ENCODE data around the gene OLFML3.

OLFML3 gene, protein sequence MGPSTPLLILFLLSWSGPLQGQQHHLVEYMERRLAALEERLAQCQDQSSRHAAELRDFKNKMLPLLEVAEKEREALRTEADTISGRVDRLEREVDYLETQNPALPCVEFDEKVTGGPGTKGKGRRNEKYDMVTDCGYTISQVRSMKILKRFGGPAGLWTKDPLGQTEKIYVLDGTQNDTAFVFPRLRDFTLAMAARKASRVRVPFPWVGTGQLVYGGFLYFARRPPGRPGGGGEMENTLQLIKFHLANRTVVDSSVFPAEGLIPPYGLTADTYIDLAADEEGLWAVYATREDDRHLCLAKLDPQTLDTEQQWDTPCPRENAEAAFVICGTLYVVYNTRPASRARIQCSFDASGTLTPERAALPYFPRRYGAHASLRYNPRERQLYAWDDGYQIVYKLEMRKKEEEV

DNA sequence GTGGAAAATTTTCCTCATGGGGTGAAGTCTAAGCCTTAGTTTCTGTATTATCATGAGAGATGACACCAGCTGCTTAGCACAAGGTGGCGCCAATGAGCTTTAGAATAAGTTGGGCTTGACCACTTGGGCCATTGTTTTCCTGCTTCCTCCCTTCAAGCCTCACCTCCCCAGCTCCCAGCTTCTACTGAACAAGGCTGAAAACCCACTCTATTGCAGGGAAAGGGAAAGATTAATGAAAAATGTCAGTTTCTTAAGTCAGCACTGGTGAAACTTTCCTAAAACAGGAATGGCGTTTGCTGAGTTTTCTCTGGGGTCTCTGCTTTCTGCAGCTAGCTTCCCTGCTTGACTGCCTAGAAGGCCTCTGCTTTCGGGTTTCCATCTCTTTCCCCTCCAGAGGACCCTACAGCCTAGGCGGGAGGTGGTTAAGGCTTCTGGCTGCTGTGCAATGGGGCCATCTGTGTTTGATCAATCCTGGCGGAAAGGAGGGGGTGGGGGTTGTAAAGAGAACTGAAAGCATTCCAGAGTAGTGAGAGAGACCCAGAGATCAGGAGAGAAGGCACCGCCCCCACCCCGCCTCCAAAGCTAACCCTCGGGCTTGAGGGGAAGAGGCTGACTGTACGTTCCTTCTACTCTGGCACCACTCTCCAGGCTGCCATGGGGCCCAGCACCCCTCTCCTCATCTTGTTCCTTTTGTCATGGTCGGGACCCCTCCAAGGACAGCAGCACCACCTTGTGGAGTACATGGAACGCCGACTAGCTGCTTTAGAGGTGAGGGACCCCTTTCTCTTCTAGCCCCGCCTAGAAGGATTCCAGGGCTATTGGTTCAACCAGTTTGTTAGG is at the start of gene OLFML3:
Gene OLFML3 (plus strand): TSS at position 612 of the 840 bp plus-strand sequence. CDS start 43 bp downstream, at position 655.
- no peaks in the 10 kb centered on the region for H3K27me3 Mint-ChIP-seq
- no peak within 1 kb of the TSS for H3K4me3 Mint-ChIP-seq

GRCh38 chr1:113929750-113930498 is 49.4 kb upstream of the OLFML3 start:
- H3K36me3 Mint-ChIP-seq: peaks cover 9% of the 10 kb centered on the region
- H3K4me3 Mint-ChIP-seq: peak overlapping the region; percentile 99
- ATAC-seq (ENCODE audit: low read depth) (peak; percentile 41), DNase-seq (ENCODE audit: low spot score in 2 of 2) (peak; percentile 71 to 73)
- peaks cover 40% of the 10 kb centered on the region for H3K4me1 Mint-ChIP-seq
- H3K9me3 Mint-ChIP-seq: no peaks in the 10 kb centered on the region
- no peaks in the 10 kb centered on the region for H3K27me3 Mint-ChIP-seq
- peak overlapping the region; percentile 99 for H3K27ac Mint-ChIP-seq

More for the DNA sequence above, at the start of gene OLFML3:
- Mint-ChIP-seq H3K4me1 (peaks cover 3% of the 10 kb centered on the region), H3K36me3 (peaks cover 5% of the 10 kb centered on the region), H3K27ac (no peak within 1 kb of the TSS), H3K9me3 (no peaks in the 10 kb centered on the region)
- ATAC-seq (ENCODE audit: low read depth) (no peak), DNase-seq (ENCODE audit: low spot score in 2 of 2) (peak in 1 of 2 donors; percentile 14)

- Mint-ChIP-seq H3K4me3 (peak overlapping the region; percentile 94), H3K36me3 (peaks cover 9% of the 10 kb centered on the region), H3K27ac (peak overlapping the region; percentile 99)
Observed at GRCh38 chr1:113930499-113931161, 48.6 kb upstream of the OLFML3 start.

DNA sequence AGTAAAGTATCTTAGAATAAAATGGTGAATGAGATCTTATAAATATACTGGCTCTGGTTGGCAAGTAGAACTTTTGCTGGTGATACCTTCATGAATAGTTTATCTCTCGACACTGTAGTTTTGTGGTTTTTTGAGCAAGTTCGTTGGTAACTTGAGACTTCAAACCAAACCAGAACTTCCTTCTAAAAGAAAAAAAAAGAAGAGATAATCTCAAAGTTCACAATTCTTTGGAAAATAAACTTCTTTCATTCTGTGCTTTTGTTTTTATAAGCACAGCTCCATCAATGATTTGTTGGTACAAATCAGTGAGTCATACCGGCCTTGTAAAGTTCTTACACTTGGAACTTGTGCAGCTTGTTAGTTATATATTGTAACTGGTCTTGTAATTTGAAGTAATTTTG is 47.8 kb upstream of the OLFML3 start:
- H3K9me3 Mint-ChIP-seq: no peaks in the 10 kb centered on the region
- H3K4me1 Mint-ChIP-seq: peaks cover 40% of the 10 kb centered on the region
- peaks cover 9% of the 10 kb centered on the region for H3K36me3 Mint-ChIP-seq
- DNase-seq (ENCODE audit: low spot score in 2 of 2) (no peak), ATAC-seq (ENCODE audit: low read depth) (no peak)
- peak overlapping the region; percentile 94 for H3K4me3 Mint-ChIP-seq
- no peaks in the 10 kb centered on the region for H3K27me3 Mint-ChIP-seq
- H3K27ac Mint-ChIP-seq: peak overlapping the region; percentile 99

More at GRCh38 chr1:113930499-113931161, 48.6 kb upstream of the OLFML3 start:
- ATAC-seq (ENCODE audit: low read depth) (peak; percentile 36), DNase-seq (ENCODE audit: low spot score in 2 of 2) (peak in 1 of 2 donors; percentile 56)
- peaks cover 40% of the 10 kb centered on the region for H3K4me1 Mint-ChIP-seq
- H3K27me3 Mint-ChIP-seq: no peaks in the 10 kb centered on the region
- H3K9me3 Mint-ChIP-seq: no peaks in the 10 kb centered on the region

DNA sequence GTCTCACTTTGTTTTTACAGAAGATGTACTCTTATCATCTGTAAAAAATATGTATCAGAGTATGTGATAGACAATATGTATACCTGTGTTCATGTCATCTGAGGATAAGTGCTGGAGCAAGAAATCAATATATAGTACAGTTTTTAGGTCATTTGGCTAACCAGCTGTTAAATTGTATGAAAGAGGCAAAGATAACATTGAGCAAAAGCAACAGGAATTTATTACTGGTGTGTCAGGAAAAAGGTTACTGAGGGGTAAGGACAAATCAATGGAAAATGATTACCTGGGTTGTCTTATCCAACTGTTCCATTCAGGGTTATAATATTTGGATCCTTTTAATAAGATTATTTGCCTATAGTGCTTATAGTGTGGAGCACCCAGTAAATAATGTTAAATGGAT is 45.3 kb upstream of the OLFML3 start:
- Mint-ChIP-seq H3K27ac (peak overlapping the region; percentile 54), H3K36me3 (peaks cover 9% of the 10 kb centered on the region)

GRCh38 chr1:113934511-113935055 is 44.7 kb upstream of the OLFML3 start:
- DNase-seq (ENCODE audit: low spot score in 2 of 2): no peak
- ATAC-seq (ENCODE audit: low read depth): no peak
- Mint-ChIP-seq H3K27ac (no peak overlapping the region), H3K9me3 (no peaks in the 10 kb centered on the region), H3K4me1 (peaks cover 47% of the 10 kb centered on the region), H3K36me3 (peaks cover 9% of the 10 kb centered on the region), H3K4me3 (no peak overlapping the region), H3K27me3 (no peaks in the 10 kb centered on the region)

More for the DNA sequence above, 45.3 kb upstream of the OLFML3 start:
- no peaks in the 10 kb centered on the region for H3K27me3 Mint-ChIP-seq
- no peak for DNase-seq (ENCODE audit: low spot score in 2 of 2)
- peaks cover 42% of the 10 kb centered on the region for H3K4me1 Mint-ChIP-seq
- no peak for ATAC-seq (ENCODE audit: low read depth)
- H3K9me3 Mint-ChIP-seq: no peaks in the 10 kb centered on the region
- no peak overlapping the region for H3K4me3 Mint-ChIP-seq

DNA sequence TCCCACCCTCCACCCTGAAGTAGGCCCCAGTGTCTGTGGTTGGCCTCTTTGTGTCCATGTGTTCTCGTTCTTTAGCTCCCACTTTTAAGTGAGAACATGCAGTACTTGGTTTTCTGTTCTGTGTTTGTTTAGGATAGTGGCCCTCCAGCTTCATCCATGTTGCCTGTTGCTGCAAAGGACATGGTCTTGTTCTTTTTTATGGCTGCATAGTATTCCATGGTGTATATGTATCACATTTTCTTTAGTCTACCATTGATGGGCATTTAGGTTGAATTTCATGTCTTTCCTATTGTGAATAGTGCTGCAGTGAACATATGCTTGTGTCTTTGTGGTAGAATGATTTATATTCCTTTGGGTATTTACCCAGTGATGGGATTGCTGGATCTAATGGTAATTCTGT is 44.1 kb upstream of the OLFML3 start:
- no peak overlapping the region for H3K27ac Mint-ChIP-seq
- peaks cover 49% of the 10 kb centered on the region for H3K4me1 Mint-ChIP-seq
- no peak overlapping the region for H3K4me3 Mint-ChIP-seq
- DNase-seq (ENCODE audit: low spot score in 2 of 2) (no peak), ATAC-seq (ENCODE audit: low read depth) (no peak)
- peaks cover 12% of the 10 kb centered on the region for H3K36me3 Mint-ChIP-seq
- H3K9me3 Mint-ChIP-seq: no peaks in the 10 kb centered on the region
- no peaks in the 10 kb centered on the region for H3K27me3 Mint-ChIP-seq

DNA sequence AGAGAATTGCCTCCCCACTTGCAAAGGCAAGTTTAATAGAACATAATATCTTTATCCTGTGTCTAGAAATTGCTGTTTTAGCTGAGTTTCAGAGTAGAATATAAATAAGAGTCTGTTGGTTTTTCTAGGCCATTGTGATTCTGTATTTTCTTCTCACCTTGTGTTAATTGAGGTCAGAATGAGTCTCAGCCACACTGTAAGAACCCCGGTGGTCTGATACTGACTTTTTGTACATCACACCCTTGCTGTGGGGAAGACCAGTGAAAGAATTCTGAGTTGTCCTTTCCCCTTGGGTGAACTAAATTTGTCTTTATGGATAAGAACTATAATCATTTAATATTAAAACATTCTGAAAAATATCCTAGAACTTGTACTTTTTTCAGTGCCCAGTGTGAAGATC is 43.3 kb upstream of the OLFML3 start:
- no peak overlapping the region for H3K27ac Mint-ChIP-seq
- H3K36me3 Mint-ChIP-seq: peaks cover 19% of the 10 kb centered on the region
- DNase-seq (ENCODE audit: low spot score in 2 of 2): no peak
- no peaks in the 10 kb centered on the region for H3K9me3 Mint-ChIP-seq
- H3K4me1 Mint-ChIP-seq: peaks cover 47% of the 10 kb centered on the region
- H3K27me3 Mint-ChIP-seq: no peaks in the 10 kb centered on the region
- no peak overlapping the region for H3K4me3 Mint-ChIP-seq
- ATAC-seq (ENCODE audit: low read depth): no peak

GRCh38 chr1:113937146-113937545 is 42.1 kb upstream of the OLFML3 start:
- peaks cover 39% of the 10 kb centered on the region for H3K4me1 Mint-ChIP-seq
- H3K9me3 Mint-ChIP-seq: no peaks in the 10 kb centered on the region
- ATAC-seq (ENCODE audit: low read depth) (no peak), DNase-seq (ENCODE audit: low spot score in 2 of 2) (no peak)
- H3K36me3 Mint-ChIP-seq: peaks cover 19% of the 10 kb centered on the region
- H3K4me3 Mint-ChIP-seq: no peak overlapping the region
- no peaks in the 10 kb centered on the region for H3K27me3 Mint-ChIP-seq
- no peak overlapping the region for H3K27ac Mint-ChIP-seq

DNA sequence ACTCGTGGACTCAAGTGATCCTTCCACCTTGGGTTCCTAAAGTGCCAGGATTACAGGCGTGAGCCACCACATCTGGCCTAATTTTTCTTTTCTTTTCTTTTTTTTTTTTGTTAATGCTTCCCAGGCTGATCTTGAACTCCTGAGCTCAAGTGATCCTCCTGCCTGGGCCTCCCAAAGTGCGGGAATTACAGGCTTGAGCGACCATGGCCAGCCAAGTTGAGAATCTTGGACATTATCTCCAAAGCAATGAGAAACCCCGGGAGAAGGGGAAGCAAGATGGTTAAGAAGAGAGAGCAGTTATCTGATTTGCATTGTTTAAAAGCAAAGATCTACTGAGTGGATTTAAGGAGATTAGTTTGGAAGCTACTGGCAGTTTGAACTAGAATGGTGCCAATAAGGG is 41.1 kb upstream of the OLFML3 start:
- Mint-ChIP-seq H3K4me3 (no peak overlapping the region), H3K27ac (peak overlapping the region; percentile 50), H3K4me1 (peaks cover 33% of the 10 kb centered on the region), H3K9me3 (no peaks in the 10 kb centered on the region), H3K27me3 (no peaks in the 10 kb centered on the region), H3K36me3 (peaks cover 19% of the 10 kb centered on the region)
- ATAC-seq (ENCODE audit: low read depth): no peak
- DNase-seq (ENCODE audit: low spot score in 2 of 2): no peak

DNA sequence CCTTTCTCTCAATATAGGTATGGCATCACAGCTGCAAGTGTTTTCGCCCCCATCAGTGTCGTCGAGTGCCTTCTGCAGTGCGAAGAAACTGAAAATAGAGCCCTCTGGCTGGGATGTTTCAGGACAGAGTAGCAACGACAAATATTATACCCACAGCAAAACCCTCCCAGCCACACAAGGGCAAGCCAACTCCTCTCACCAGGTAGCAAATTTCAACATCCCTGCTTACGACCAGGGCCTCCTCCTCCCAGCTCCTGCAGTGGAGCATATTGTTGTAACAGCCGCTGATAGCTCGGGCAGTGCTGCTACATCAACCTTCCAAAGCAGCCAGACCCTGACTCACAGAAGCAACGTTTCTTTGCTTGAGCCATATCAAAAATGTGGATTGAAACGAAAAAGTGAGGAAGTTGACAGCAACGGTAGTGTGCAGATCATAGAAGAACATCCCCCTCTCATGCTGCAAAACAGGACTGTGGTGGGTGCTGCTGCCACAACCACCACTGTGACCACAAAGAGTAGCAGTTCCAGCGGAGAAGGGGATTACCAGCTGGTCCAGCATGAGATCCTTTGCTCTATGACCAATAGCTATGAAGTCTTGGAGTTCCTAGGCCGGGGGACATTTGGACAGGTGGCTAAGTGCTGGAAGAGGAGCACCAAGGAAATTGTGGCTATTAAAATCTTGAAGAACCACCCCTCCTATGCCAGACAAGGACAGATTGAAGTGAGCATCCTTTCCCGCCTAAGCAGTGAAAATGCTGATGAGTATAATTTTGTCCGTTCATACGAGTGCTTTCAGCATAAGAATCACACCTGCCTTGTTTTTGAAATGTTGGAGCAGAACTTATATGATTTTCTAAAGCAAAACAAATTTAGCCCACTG is 38.7 kb upstream of the OLFML3 start:
- peaks cover 32% of the 10 kb centered on the region for H3K4me1 Mint-ChIP-seq
- no peaks in the 10 kb centered on the region for H3K9me3 Mint-ChIP-seq
- DNase-seq (ENCODE audit: low spot score in 2 of 2) (no peak), ATAC-seq (ENCODE audit: low read depth) (peak; percentile 59)
- no peaks in the 10 kb centered on the region for H3K27me3 Mint-ChIP-seq
- H3K27ac Mint-ChIP-seq: peak overlapping the region; percentile 45
- H3K36me3 Mint-ChIP-seq: peaks cover 26% of the 10 kb centered on the region
- no peak overlapping the region for H3K4me3 Mint-ChIP-seq

DNA sequence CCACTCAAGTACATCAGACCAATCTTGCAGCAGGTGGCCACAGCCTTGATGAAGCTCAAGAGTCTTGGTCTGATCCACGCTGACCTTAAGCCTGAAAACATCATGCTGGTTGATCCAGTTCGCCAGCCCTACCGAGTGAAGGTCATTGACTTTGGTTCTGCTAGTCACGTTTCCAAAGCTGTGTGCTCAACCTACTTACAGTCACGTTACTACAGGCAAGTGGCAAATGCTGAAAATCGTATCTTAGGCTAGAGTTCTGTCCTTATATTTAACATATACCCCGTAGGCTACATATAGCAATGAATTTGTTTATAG is 38.1 kb upstream of the OLFML3 start:
- H3K27ac Mint-ChIP-seq: peak overlapping the region; percentile 45
- H3K27me3 Mint-ChIP-seq: no peaks in the 10 kb centered on the region
- ATAC-seq (ENCODE audit: low read depth) (no peak), DNase-seq (ENCODE audit: low spot score in 2 of 2) (no peak)
- H3K36me3 Mint-ChIP-seq: peaks cover 28% of the 10 kb centered on the region
- H3K4me1 Mint-ChIP-seq: peaks cover 36% of the 10 kb centered on the region
- H3K9me3 Mint-ChIP-seq: no peaks in the 10 kb centered on the region
- no peak overlapping the region for H3K4me3 Mint-ChIP-seq
